GM10266 (cell line): ENCODE measurements around the gene ABHD17A.

ENCODE experiments used
- DNase-seq: peaks from one replicate; pipeline ENCODE4 v3.0.0; 2012; ENCODE audit errors: extremely low spot score
- TF ChIP-seq, protein P1 (sequence below): IDR thresholded peaks from 2 replicates; pipeline ENCODE4 v1.5.1; 2012; ENCODE audit warnings: mild to moderate bottlenecking, low read depth; ENCODE audit not compliant: control insufficient read depth, insufficient read depth; ENCODE audit errors: missing control alignments

ABHD17A gene

DNA sequence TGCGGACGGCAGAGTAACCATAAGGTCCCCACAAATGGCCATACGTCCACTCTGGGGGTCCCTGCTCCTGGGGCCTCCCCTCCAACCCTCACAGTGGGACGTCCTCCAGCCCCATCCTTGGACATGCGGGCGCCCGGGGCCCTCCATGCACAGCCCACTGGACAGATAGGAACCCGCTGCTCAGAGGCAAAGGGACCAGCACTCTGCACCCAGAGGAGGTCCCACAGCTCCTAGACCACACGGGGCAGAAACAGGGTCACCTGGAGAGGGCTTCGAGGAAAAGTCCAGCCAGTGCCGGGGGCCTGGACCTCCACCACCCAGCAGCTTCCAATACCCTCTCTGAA, 48.1 kb downstream of the ABHD17A start:
- TF ChIP-seq, protein P1, sequence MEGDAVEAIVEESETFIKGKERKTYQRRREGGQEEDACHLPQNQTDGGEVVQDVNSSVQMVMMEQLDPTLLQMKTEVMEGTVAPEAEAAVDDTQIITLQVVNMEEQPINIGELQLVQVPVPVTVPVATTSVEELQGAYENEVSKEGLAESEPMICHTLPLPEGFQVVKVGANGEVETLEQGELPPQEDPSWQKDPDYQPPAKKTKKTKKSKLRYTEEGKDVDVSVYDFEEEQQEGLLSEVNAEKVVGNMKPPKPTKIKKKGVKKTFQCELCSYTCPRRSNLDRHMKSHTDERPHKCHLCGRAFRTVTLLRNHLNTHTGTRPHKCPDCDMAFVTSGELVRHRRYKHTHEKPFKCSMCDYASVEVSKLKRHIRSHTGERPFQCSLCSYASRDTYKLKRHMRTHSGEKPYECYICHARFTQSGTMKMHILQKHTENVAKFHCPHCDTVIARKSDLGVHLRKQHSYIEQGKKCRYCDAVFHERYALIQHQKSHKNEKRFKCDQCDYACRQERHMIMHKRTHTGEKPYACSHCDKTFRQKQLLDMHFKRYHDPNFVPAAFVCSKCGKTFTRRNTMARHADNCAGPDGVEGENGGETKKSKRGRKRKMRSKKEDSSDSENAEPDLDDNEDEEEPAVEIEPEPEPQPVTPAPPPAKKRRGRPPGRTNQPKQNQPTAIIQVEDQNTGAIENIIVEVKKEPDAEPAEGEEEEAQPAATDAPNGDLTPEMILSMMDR = no peak

DNA sequence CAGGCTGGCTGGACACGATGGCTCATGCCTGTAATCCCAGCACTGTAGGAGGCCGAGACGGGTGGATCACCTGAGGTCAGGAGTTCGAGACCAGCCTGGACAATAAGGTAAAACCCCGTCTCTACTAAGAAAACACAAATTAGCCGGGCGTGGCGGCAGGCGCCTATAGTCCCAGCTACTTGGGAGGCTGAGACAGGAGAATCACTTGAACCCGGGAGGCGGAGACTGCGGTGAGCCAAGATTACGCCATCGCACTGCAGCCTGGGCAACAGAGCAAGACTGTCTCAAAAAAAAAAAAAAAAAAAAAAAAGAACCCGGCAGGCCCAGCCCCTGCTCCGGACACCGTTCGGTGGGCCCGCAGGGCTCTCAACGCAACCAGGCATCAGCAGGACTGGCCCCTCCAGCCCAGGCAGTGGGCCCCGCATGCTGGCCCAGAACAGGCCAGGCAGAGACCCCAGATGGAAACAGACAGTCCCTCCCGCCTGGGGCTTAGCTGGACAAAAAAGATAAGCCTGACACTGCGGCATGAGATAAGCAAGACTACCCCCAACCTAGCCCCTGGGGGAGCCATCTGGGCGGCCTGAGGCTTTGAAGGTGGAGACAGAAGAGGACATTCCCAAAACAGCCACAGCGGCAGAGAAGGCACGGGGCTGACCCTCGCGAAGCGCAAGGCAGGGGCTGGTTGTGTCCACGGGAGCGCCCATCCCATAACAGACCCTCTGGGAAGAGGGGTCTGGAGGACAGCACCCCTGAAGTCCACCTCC, 48.7 kb downstream of the ABHD17A start:
- DNase-seq = no peak
- TF ChIP-seq, protein P1 = no peak

More for the DNA sequence above, 48.1 kb downstream of the ABHD17A start:
- no peak for DNase-seq

DNA sequence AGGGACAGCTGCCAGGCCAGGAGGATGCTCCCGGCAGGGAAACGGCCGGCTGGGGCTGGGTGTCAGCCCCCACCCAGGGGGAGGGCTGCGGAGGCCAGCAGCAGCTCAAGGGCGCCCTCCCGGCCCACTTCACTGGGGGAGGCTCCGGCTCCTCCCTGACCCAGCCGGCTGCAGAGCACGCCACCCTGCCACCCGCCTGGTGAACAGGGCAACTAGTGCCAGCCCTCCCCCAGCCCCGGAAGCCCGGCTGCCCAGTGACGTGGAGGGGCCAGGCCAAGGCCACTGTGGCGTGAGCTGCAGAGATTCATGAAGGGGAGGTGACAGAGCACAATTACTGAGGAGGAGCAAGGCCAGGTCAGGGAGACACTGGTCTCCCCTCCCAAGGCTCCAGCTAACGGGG, 51.8 kb downstream of the ABHD17A start:
- no peak for DNase-seq
- TF ChIP-seq, protein P1 = no peak

DNA sequence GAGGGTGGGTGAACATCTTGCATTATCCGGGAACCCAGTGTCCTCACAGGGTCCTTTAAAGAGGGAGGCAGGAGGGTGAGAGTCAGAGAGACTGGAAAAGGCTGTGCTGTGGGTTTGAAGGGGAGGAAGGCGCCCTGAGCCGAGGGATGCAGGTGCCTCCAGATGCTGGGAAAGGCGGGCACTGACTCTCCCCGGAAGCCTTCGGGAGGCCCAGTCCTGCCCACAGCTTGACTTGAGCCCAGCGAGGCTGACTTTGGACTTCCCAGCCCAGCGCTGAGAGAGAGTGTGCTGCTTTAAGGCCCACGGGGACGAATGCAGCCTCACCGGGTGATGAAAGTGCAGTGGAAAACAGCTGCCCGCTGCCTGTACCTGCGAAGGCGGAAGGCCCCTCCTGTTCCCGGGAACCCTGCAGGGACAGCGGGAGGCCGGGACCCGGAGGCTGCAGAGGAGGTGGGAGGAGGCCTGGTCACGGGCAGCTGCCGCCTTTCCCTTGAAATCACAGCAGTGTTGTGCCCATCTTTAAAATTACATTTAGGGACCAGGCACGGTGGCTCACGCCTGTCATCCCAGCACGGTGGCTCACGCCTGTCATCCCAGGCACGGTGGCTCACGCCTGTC, 53.1 kb downstream of the ABHD17A start:
- TF ChIP-seq, protein P1 = no peak
- no peak for DNase-seq

DNA sequence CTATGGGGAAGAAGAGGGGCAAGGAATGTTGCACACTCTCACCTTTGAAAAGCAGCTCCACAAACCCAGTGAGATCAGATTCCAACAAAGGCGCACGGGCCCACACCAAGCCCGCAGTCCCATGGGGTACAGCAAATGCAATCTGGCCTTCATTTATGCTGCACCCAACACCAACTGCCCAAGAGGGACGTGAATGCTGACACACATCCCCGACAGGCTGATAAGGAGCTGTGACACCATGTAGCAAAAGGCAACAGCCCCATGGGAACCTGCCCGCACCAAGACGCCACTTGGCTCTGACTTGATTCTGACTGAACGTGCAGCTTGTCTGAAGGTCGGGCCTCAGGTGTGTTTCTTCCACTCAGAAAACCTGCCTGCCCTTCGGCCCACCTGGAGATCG, 54.3 kb downstream of the ABHD17A start:
- DNase-seq = no peak
- TF ChIP-seq, protein P1 = no peak

DNA sequence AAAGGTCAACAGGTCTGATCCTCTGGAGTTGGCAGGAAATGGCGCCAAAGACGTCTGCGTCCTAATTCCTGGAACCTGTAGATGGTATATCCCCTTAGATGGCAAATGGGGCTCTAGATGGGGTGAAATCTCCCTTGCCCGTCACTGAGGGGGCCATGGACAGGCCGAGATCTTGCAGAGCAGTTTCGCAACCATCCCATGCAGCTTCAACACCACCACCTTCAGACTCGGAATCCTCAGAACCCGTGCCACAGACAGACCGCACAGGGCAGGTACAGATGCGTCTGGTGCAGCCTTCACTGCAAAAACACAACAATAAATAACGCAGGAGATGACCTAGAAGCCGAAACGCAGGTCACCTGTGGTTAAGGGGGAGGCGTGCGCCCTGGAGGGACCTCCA, 54.7 kb downstream of the ABHD17A start:
- no peak for DNase-seq
- TF ChIP-seq, protein P1 = no peak

DNA sequence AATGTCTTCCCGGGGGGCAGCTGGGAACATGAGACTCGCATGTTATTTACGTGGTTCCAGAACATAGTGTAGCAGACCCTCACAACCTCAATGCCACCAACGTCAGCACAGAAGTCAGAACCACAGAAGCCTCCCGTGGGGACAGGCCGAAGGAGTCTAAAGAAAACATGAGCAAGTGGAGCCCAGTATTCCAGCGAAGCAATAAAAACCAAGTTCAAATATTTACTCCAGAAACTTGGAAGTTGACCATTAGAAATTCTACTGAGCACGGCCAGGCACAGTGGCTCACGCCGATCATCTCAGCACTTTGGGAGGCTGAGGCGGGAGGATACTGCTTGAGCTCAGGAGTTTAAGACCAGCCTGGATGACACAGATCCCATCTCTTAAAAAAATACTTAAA, 55.3 kb downstream of the ABHD17A start:
- TF ChIP-seq, protein P1 = no peak
- DNase-seq = no peak
